ENCODE results near the gene DIAPH2.

DIAPH2 gene

GRCh38 chrX:97065066-97065465, 380.4 kb downstream of the DIAPH2 start:
- DNase-seq = no peak

DNA sequence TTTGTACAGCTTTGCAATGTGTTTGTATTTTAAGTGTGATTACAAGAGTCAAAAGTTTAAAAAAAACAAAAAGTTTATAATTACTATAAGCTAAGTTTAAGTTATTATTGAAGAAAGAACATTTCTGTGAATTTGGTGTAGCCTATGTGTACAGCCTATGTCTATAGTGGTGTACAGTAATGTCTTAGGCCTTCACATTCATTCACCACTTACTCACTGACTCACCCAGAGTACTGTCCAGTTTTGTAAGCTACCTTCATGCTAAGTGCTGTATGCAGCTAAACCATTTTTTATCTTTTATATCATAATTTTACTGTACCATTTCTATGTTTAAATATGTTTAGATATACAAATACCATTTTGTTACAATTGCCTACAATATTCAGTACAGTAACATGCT, 381.3 kb downstream of the DIAPH2 start:
- no peak for DNase-seq

- no peak for DNase-seq
These were observed 381.7 kb downstream of the DIAPH2 start for GRCh38 chrX:97066381-97066780.

- no peak for DNase-seq
These were observed 385.7 kb downstream of the DIAPH2 start for GRCh38 chrX:97070346-97070745.

DNA sequence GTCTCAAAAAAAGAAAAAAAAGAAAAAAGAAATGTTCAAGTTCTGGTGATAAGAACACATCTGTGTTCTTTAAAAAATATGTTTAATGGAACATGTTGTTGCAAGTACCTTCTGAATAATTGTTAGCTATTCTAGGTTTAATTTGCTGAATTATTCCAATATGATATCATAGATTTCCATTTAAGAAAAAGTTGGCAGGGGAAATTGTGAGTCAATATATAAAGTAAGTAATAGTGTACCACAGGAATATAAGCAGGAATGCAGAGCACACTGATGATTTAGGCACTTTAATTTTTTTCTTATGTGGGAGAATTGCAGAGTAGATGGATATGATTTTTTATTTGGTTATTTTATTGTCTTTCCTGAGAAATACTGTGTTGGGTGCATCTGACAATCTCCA, 389.8 kb downstream of the DIAPH2 start:
- DNase-seq = no peak

- no peak for DNase-seq
These were observed 404.5 kb downstream of the DIAPH2 start for GRCh38 chrX:97089116-97089515.

- DNase-seq = no peak
These were observed 411.7 kb downstream of the DIAPH2 start for GRCh38 chrX:97096385-97096784.

DNA sequence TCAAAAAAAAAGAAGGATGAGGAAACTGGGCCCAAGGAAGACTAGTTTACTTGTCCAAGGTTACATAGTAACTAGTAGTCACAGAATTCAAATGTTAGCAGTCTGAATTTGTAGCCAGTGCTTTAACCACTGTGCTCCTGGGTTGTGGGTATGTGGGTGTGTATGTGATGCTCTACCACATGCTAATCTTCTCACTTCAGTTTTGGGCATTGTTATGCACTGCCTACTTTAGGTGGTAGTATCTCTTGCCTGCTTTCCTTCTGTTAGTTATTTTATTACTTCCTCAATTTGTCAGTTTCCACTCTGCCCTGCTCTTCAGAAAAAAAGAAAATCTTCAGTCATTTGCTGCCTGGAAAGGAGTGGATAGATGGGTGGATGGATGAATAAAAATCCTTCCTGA, 418.3 kb downstream of the DIAPH2 start:
- no peak for DNase-seq

DNA sequence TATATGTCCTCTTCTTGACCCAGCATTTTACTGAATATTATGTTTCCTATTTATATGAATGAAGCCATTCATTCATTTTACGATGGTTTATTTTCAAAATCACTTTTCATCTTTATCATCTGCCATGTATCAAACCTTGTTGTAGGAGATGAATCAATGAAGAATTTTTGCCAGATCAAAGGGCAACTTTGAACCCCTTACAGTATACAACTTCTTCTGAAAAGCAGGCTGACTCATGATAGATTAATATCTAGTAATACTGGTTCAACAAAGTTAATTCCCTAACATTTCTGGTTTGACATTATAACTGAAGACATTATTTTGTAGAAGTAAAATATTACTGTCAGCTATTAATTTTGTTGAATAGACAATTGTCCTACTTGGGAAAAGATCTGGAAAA, 425.1 kb downstream of the DIAPH2 start:
- no peak for DNase-seq

GRCh38 chrX:97117572-97117971, 432.9 kb downstream of the DIAPH2 start:
- no peak for DNase-seq

GRCh38 chrX:97119474-97120109, 434.9 kb downstream of the DIAPH2 start:
- no peak for DNase-seq

- no peak for DNase-seq
These were observed 438.4 kb downstream of the DIAPH2 start for GRCh38 chrX:97123001-97123400.

- no peak for DNase-seq
These were observed 441.4 kb downstream of the DIAPH2 start for GRCh38 chrX:97126020-97126419.

- DNase-seq = no peak
These were observed 448.2 kb downstream of the DIAPH2 start for GRCh38 chrX:97132664-97133415.

- no peak for DNase-seq
These were observed 461.3 kb downstream of the DIAPH2 start for GRCh38 chrX:97145934-97146333.

DNA sequence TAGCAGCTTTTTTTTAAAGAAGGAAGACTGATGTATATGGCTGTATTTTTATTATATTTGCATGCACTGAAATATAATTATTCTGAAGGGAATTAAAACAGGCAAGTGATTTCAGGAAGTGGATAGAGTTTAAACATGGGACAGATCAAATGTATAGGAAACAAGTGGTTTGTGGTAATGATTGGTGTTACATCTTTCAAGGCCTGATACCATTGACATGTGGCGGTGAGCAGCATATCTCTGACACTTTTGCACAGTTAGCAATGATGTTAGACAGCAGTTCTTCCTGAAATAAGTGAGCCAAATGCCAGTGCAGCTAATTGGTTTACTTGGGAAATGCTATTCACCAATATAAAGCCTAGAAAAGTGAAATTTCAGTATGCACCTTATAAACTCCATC, 471.2 kb downstream of the DIAPH2 start:
- DNase-seq = no peak

DNA sequence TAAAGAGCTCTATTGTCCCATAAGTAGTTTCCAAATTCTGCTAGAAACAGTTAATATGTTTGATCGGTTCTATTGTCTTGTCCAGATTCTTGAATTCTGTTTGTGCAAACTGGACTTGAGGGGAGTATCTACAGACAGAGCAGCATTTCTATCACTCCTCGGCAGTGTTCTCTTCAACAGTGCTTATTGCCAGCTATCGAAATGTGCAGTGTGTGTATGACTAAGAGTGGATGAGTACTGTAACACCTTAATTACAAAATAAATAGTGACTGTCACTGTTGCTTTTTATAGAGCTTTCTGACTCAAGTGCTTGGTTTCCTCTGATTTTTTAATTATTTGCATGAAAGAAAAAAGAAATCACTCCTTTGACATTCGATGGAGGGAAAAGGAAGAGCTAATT, 473.6 kb downstream of the DIAPH2 start:
- no peak for DNase-seq

GRCh38 chrX:97159916-97160800, 475.5 kb downstream of the DIAPH2 start:
- no peak for DNase-seq

- no peak for DNase-seq
These were observed 482.7 kb downstream of the DIAPH2 start for GRCh38 chrX:97167333-97167732.

DNA sequence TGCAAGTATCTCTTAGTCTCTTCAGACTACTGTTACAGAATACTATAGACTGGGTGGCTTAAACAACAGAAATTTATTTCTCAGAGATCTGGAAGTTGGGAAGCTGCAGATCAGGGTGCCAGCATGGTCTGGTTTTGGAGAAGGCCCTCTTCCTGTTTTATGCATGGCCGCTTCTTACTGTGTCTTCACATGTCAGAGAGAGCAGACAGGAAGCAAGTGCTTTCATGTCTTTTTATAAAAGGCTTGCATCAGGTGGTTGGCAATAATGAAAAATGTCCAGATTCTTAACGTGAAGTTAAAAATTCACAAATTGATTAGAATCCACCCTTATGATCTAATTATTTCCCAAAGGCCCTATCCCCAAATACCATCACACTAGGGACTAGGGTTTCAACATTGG, 484.0 kb downstream of the DIAPH2 start:
- no peak for DNase-seq

DNA sequence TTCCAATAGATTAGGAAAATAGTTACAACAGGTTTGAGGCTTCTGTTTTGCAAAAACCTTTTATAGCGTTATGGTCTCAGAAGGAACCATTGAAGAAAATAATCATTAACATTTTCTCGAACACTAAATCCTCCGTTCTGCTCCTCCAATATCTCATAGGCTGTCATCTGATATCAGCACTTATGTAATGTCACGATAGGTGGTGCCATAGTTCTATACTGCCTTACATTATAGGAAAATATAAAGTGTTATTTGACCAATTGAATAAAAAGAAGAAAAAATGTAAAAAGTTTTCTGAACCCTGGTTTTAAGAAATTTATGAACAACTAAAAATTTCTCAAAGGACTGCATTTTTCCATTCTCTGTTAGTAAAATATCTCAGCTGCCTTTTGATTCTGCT, 490.5 kb downstream of the DIAPH2 start:
- no peak for DNase-seq

- DNase-seq = no peak
These were observed 505.0 kb downstream of the DIAPH2 start for GRCh38 chrX:97189668-97190067.

DNA sequence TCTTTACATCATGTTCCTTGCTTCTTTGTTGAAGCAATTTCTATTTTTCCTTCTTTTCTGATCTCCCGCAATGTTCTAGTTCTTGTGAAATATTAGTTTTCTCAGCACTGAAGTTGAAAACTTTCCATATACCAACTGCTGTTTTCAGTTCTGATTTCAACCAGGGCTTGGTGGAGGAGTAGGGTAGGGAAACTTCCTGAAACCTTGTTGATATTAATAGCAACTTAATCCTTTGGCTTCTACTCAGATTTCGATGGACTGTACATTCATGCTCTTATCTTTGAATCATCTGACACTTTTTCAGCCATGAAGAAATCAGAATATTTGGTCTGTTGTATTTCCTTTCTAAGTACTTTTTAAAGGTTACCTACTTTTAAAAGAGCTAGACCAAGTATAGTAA, 514.9 kb downstream of the DIAPH2 start:
- DNase-seq = no peak

DNA sequence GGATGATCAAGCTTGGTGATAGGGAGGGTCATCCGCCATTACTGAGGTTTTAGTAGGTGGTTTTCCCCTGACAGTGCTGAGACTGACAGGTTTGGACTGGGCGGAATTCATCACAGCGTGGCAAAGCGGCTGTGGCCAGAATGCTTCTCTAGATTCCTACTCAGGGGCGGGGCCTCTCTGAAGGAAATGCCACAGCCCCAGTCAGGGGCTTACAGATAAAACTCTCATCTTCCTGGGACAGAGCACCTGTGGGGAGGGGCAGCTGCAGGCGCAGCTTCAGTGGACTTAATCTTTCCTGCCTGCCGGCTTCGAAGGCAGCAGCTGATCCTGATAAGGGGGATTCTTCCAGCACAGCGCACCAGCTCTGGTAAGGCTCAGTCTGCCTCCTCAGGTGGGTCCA, 515.8 kb downstream of the DIAPH2 start:
- DNase-seq = no peak

All from CD4-positive, alpha-beta T cell treated with Interleukin-4 for 4 hours (primary cell).